Aorta (tissue), 5 donors: ENCODE results near the gene CBY3. TPM values are rescaled to one million over a fixed set of nuclear protein-coding genes. Genes with fewer than 3 reads are reported as not detected.
"Not testable (repeated sequence)": the region's sequence is repeated elsewhere in the genome, so short reads cannot be mapped to it uniquely, and the experiment has no call there.

Source experiments
- ATAC-seq: fragments of 200-7000 bp; cut with Tn5 transposase; one replicate; pipeline ENCODE4 v1.9.1; 2022; ENCODE audit warnings: moderate library complexity; ENCODE audit not compliant: low FRiP score
- DNase-seq, 2 donors: peaks; one replicate each; pipeline ENCODE4 v3.0.0-alpha.2; 2020
- H3K27ac ChIP-seq, 2 donors: one replicate each; pipeline ENCODE4 v1.5.1; 2013; ENCODE audit warnings: low read length in 2 of 2, mild to moderate bottlenecking in 2 of 2, moderate library complexity in 2 of 2, control low read depth in 1 of 2, inconsistent platforms in 1 of 2, low read depth in 1 of 2
- H3K27me3 ChIP-seq, 2 donors: one replicate each; pipeline ENCODE4 v1.6.1; 2013; ENCODE audit warnings: control low read depth in 1 of 2, low read length in 1 of 2, mild to moderate bottlenecking in 1 of 2, moderate library complexity in 1 of 2; ENCODE audit not compliant: insufficient read depth in 2 of 2, control insufficient read depth in 1 of 2
- H3K36me3 ChIP-seq, 2 donors: one replicate each; pipeline ENCODE4 v1.6.1; 2013; ENCODE audit warnings: control low read depth in 1 of 2, low read length in 1 of 2, mild to moderate bottlenecking in 1 of 2; ENCODE audit not compliant: insufficient read depth in 2 of 2, control insufficient read depth in 1 of 2
- H3K4me1 ChIP-seq, 2 donors: one replicate each; pipeline ENCODE4 v1.6.1; 2013; ENCODE audit warnings: low read length in 2 of 2, control low read depth in 1 of 2, mild to moderate bottlenecking in 1 of 2, moderate library complexity in 1 of 2; ENCODE audit not compliant: insufficient read depth in 2 of 2, control insufficient read depth in 1 of 2
- H3K4me3 ChIP-seq, 2 donors: one replicate each; pipeline ENCODE4 v1.5.1; 2013; ENCODE audit warnings: low read length in 2 of 2, control low read depth in 1 of 2, mild to moderate bottlenecking in 1 of 2
- H3K9me3 ChIP-seq: one replicate; pipeline ENCODE4 v1.6.1; 2013; ENCODE audit warnings: mild to moderate bottlenecking, low read length; ENCODE audit not compliant: control insufficient read depth
- WGBS, 2 donors: extraction: QIAGEN DNeasy Blood & Tissue Kit; methylation state at CpG; one replicate each; pipeline ENCODE4 v1.1.7; 2013; 5-methylcytosine and 5-hydroxymethylcytosine counted together
- intact Hi-C, 2 donors: fragments of 100-400 bp; cut with DNase I; formaldehyde crosslinking; loops; one replicate each; pipeline versions ENCODE4 v1.14.2 to v1.15.0; 2022
- polyA plus RNA-seq, 2 donors: library from polyadenylated mRNA; stranded (reverse); fragments of 200-250 nt; gene quantifications; one replicate each; pipeline ENCODE4 v1.2.3, GENCODE V29; 2013
- total RNA-seq, 2 donors: library from RNA; stranded (reverse); fragmentation: NEBNext Ultra II Directional; extraction: Animal tissue kit (Norgen Biotek cat#: 25700); gene quantifications; one replicate each; pipeline ENCODE4 v1.2.1, GENCODE V29; 2021
- donor health status: healthy with polysubstance abuse.
- donor health status: Bipolar disorder and iron deficiency.
- donor health status: DM: no; HTN: no; CAD: no.
- donor health status: DM: no; HTN: no; CAD: no.
- donor health status: DM: yes; HTN: yes; CAD: no.

The CBY3 gene
- total and polyA plus RNA-seq, 4 donors: not detected

DNA sequence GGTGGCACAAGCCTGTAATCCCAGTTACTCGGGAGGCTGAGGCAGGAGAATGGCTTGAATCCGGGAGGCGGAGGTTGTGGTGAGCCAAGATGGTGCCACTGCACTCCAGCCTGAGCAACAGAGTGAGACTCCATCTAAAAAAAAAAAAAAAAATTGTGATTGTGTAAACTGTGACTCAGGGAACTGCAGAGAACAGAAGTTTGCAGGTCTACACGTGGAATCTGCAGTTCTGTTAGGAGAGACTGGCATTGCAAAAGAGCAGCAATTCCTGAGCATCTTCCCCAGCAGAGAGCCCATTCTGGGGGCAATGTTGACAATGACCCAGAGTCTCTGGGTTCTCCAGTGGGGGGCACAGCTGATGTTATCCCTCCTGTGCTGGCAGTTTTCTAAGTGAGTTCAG is 39.1 kb downstream of the CBY3 start:
- DNase-seq, H3K4me3 ChIP-seq, H3K9me3 ChIP-seq, H3K36me3 ChIP-seq, H3K27me3 ChIP-seq, H3K4me1 ChIP-seq, H3K27ac ChIP-seq, ATAC-seq, intact Hi-C loops: not testable (repeated sequence)
- 0% methylated on average over 1 of the region's 4 CpGs; no CpG with 5 or more reads in 1 of the 2 donors for WGBS, 2 donors

DNA sequence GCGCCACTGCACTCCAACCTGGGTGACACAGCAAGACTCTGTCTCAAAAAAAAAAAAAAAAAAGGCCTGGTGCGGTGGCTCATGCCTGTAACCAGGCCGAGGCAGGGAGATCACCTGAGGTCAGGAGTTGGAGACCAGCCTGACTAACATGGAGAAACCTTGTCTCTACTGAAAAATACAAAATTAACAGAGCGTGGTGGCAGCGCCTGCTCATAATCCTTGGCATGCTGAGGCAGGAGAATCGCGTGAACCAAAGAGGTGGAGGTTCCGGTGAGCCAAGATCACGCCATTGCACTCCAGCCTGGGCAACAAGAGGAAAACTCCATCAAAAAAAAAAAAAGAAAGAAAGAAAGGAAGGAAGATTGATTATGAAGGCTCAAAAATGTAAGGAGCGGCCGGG is 41.5 kb downstream of the CBY3 start:
- H3K4me1 ChIP-seq, H3K9me3 ChIP-seq, H3K27me3 ChIP-seq, ATAC-seq, H3K36me3 ChIP-seq, H3K4me3 ChIP-seq, H3K27ac ChIP-seq, intact Hi-C loops: not testable (repeated sequence)
- WGBS, 2 donors: 92 to 94% methylated on average over 11 of the region's 11 CpGs
- DNase-seq: peak in 1 of 2 donors; percentile 30

DNA sequence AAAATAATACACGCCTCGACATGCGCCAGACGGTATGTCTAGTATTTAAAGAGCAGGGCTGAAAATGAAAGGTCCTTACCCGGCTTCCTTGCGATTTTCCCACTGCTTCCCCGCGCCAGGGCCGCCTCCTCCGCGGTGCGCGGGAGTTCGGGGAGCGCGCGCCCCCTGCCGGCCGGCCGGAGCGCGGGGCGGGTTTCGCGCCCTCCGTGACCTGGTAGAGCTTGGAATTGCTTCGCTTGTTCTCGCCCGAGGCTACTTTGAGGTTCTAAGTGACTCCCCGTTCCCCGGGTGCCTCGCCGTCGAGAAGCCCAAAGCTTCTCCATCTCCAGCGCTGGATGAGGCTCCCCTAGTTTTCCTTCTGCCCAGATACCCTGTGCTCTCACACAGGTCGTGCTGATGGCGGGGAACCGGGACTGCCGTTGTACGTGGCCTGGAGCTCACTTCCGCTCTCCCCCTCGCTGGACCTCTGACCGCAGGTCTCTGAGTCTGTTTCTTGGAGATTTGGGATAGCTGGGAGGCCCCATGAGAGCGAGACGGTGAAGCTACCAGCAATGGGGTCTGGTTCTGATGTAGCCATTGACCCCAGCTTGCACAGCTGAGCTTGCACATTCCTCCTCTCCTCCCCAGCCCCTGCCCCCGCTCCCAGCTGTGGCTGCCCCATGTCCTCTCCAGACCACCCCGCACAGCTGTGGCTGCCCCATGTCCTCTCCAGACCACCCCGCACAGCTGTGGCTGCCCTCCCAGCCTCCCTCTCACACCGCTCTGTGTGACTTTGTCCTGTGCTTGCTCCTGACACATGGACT is 46.3 kb downstream of the CBY3 start:
- H3K27me3 ChIP-seq, intact Hi-C loops, H3K27ac ChIP-seq, H3K9me3 ChIP-seq, H3K4me1 ChIP-seq, H3K36me3 ChIP-seq, H3K4me3 ChIP-seq: not testable (repeated sequence)
- DNase-seq (peak in 1 of 2 donors; percentile 70), ATAC-seq (peak; percentile 96)
- WGBS, 2 donors: 3% methylated on average over 8 of the region's 49 CpGs; no CpG with 5 or more reads in 1 of the 2 donors

DNA sequence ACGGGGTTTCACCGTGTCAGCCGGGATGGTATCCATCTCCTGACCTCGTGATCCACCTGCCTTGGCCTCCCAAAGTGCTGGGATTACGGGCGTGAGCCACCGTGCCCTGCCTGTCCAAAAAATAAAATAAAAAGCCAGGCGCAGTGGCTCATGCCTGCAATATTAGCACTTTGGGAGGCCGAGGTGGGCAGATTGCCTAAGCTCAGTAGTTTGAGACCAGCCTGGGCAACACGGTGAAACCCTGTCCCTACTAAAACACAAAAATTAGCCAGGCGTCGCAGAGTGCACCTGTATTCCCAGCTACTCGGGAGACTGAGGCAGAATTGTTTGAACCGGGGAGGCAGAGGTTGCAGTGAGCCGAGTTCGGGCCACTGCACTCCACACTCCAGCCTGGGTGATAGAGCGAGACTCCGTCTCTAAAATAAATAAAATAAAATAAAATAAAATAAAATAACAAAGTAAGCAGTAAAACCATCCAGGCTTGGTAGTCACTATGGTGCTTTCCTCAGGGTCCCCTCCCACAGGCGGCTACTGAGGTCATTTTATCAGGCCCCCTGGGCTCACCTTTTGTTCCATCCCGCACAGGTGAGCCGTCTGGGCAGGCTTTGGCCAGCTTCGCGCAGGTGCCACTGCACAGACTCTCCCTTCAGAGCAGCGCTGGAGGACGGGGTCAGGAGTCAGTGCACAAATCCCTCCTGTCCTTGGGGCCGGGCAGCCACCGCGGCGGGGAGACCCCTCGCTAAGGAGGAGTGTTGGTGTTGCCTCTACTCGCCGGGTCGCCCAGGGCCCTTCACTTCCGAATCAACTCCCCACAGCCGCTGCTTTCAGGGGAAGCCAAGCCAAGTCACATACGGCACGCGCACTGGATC is 47.1 kb downstream of the CBY3 start:
- intact Hi-C loops, H3K27ac ChIP-seq: not testable (repeated sequence)
- peak in 1 of 2 donors; percentile 27 for DNase-seq

More for the DNA sequence above, 47.1 kb downstream of the CBY3 start:
- not testable (repeated sequence) for H3K27me3 ChIP-seq, H3K9me3 ChIP-seq, H3K4me1 ChIP-seq, H3K36me3 ChIP-seq, ATAC-seq
- 59 to 62% methylated on average over 19 to 20 of the region's 38 CpGs for WGBS, 2 donors
- H3K4me3 ChIP-seq: peak overlapping the region in 1 of 2 donors; percentile 43

Other genes starting within 250 kb of the CBY3 start
- gene RUFY1, start 130.5 kb downstream of the CBY3 start, total RNA-seq: 10 to 100 TPM; 35.4 to 51.9 TPM
- 10 to 100 TPM; 26.8 to 27.9 TPM for gene RUFY1, start 130.5 kb downstream of the CBY3 start, polyA plus RNA-seq
- gene HNRNPH1, start 57.4 kb downstream of the CBY3 start, total RNA-seq: 100 to 1,000 TPM; 523 to 680 TPM
- 100 to 1,000 TPM; 141 to 285 TPM for gene HNRNPH1, start 57.4 kb downstream of the CBY3 start, polyA plus RNA-seq
- gene CANX, start 17.9 kb upstream of the CBY3 start, total RNA-seq: 100 to 1,000 TPM; 511 to 514 TPM
- 100 to 1,000 TPM; 143 to 182 TPM for gene CANX, start 17.9 kb upstream of the CBY3 start, polyA plus RNA-seq
- gene MAML1, start 51.8 kb upstream of the CBY3 start, total RNA-seq: 10 to 100 TPM; 26.1 to 35.3 TPM
- gene MAML1, start 51.8 kb upstream of the CBY3 start, polyA plus RNA-seq: 10 to 100 TPM in 1 of 2 donors, 1 to 10 TPM in 1; 7.0 to 12.1 TPM
- gene LTC4S, start 113.0 kb upstream of the CBY3 start, total RNA-seq: 10 to 100 TPM; 16.1 to 34.7 TPM
- 1 to 10 TPM; 6.6 to 9.3 TPM for gene LTC4S, start 113.0 kb upstream of the CBY3 start, polyA plus RNA-seq
- gene MGAT4B, start 125.8 kb upstream of the CBY3 start, total RNA-seq: 10 to 100 TPM; 56.0 to 78.8 TPM
- 10 to 100 TPM; 74.6 to 77.3 TPM for gene MGAT4B, start 125.8 kb upstream of the CBY3 start, polyA plus RNA-seq
- gene SQSTM1, start 139.9 kb upstream of the CBY3 start, total RNA-seq: 100 to 1,000 TPM; 333 to 404 TPM
- 100 to 1,000 TPM; 152 to 358 TPM for gene SQSTM1, start 139.9 kb upstream of the CBY3 start, polyA plus RNA-seq
- 10 to 100 TPM; 22.9 to 46.6 TPM for gene MRNIP, start 177.8 kb upstream of the CBY3 start, total RNA-seq
- 100 to 1,000 TPM in 1 of 2 donors, 10 to 100 TPM in 1; 24.2 to 103 TPM for gene MRNIP, start 177.8 kb upstream of the CBY3 start, polyA plus RNA-seq
- gene TBC1D9B, start 226.9 kb upstream of the CBY3 start, total RNA-seq: 100 to 1,000 TPM in 1 of 2 donors, 10 to 100 TPM in 1; 90.0 to 120 TPM
- gene TBC1D9B, start 226.9 kb upstream of the CBY3 start, polyA plus RNA-seq: 10 to 100 TPM; 32.1 to 60.2 TPM